ENCODE data around the gene PTPRG.

Gene PTPRG

DNA sequence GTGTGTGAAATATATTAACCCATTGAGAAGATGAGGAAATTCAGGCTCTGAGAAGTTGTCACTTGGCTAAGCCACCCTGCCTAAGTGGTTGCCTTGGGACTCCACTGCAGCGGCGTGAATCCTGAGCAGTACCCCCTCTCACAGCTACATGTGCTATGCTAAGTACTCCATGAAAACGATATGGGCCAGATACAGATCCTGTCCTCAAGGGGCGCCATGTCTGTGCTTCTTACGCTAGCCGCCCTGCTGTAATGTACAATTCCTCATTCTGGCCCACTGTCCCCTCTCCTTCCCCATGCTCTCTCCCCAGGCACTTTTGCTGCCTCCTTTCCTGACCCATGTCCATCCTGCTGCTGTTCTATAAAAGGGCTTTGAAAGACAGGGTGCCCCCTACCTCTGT, 671.7 kb downstream of the PTPRG start:
- no peak overlapping the region for H3K4me2 ChIP-seq (ENCODE audit: low read depth, low read length, poor library complexity, severe bottlenecking)
- no peak overlapping the region for H2AFZ ChIP-seq (ENCODE audit: low read length)
- H3K79me2 ChIP-seq (ENCODE audit: insufficient read depth, low read length) = no peaks in the 10 kb centered on the region
- H4K20me1 ChIP-seq (ENCODE audit: insufficient read depth, low read length, poor library complexity, severe bottlenecking) = no peaks in the 10 kb centered on the region
- H3K9me3 ChIP-seq (ENCODE audit: insufficient read depth, low read depth, low read length) = no peaks in the 10 kb centered on the region
- no peak overlapping the region for H3K9ac ChIP-seq (ENCODE audit: low read depth, low read length, poor library complexity, severe bottlenecking)
- H3K9me2 ChIP-seq (replicated peaks; ENCODE audit: low read depth, low read length) = no peaks in the 10 kb centered on the region
- H3K36me3 ChIP-seq (ENCODE audit: insufficient read depth, low read length) = no peaks in the 10 kb centered on the region
- TF ChIP-seq, protein P1, sequence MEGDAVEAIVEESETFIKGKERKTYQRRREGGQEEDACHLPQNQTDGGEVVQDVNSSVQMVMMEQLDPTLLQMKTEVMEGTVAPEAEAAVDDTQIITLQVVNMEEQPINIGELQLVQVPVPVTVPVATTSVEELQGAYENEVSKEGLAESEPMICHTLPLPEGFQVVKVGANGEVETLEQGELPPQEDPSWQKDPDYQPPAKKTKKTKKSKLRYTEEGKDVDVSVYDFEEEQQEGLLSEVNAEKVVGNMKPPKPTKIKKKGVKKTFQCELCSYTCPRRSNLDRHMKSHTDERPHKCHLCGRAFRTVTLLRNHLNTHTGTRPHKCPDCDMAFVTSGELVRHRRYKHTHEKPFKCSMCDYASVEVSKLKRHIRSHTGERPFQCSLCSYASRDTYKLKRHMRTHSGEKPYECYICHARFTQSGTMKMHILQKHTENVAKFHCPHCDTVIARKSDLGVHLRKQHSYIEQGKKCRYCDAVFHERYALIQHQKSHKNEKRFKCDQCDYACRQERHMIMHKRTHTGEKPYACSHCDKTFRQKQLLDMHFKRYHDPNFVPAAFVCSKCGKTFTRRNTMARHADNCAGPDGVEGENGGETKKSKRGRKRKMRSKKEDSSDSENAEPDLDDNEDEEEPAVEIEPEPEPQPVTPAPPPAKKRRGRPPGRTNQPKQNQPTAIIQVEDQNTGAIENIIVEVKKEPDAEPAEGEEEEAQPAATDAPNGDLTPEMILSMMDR (conservative IDR thresholded peaks at IDR 0.05; ENCODE audit: low read length) = no peak
- TF ChIP-seq EZH2phosphoT487 (IDR thresholded peaks at IDR 0.05; ENCODE audit: borderline replicate concordance) = no peak
- no peaks in the 10 kb centered on the region for H3K27me3 ChIP-seq (ENCODE audit: insufficient read depth, low read length, poor library complexity, severe bottlenecking)
- H3K4me1 ChIP-seq (ENCODE audit: insufficient read depth, low read length, poor library complexity, severe bottlenecking) = no peaks in the 10 kb centered on the region
- H3F3A ChIP-seq (ENCODE audit: low read depth) = no peaks in the 10 kb centered on the region
- no peak overlapping the region for H3K4me3 ChIP-seq (ENCODE audit: low read length, poor library complexity, severe bottlenecking)

DNA sequence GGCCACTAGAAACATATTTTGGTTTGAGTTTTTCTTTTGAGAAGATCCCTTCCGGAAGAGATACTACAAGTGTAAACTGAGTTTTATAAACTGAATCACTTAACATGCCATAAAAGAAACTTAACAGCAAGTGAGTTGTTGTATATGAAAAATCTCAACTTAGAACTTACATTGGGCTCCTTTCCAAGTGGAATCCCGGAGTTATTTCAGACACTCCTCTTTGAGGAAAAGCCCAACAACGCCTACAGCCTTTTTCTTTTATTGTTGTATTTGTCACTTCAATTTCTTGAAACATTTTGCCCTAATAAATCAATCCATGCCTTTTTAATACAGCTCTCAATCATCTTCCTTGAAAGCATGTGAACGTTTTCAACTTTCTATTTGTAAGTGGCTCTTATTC, 674.6 kb downstream of the PTPRG start:
- Histone ChIP-seq H3K9me2 (replicated peaks; ENCODE audit: low read depth, low read length) (no peaks in the 10 kb centered on the region), H4K20me1 (ENCODE audit: insufficient read depth, low read length, poor library complexity, severe bottlenecking) (no peaks in the 10 kb centered on the region), H3F3A (ENCODE audit: low read depth) (no peaks in the 10 kb centered on the region), H3K4me1 (ENCODE audit: insufficient read depth, low read length, poor library complexity, severe bottlenecking) (no peaks in the 10 kb centered on the region), H3K27me3 (ENCODE audit: insufficient read depth, low read length, poor library complexity, severe bottlenecking) (no peaks in the 10 kb centered on the region), H3K36me3 (ENCODE audit: insufficient read depth, low read length) (no peaks in the 10 kb centered on the region), H3K9ac (ENCODE audit: low read depth, low read length, poor library complexity, severe bottlenecking) (no peak overlapping the region), H3K79me2 (ENCODE audit: insufficient read depth, low read length) (no peaks in the 10 kb centered on the region), H3K4me3 (ENCODE audit: low read length, poor library complexity, severe bottlenecking) (no peak overlapping the region), H2AFZ (ENCODE audit: low read length) (no peak overlapping the region), H3K4me2 (ENCODE audit: low read depth, low read length, poor library complexity, severe bottlenecking) (no peak overlapping the region), H3K9me3 (ENCODE audit: insufficient read depth, low read depth, low read length) (no peaks in the 10 kb centered on the region)
- TF ChIP-seq, protein P1 (conservative IDR thresholded peaks at IDR 0.05; ENCODE audit: low read length) = no peak
- TF ChIP-seq EZH2phosphoT487 (IDR thresholded peaks at IDR 0.05; ENCODE audit: borderline replicate concordance) = no peak

- H3K9ac ChIP-seq (ENCODE audit: low read depth, low read length, poor library complexity, severe bottlenecking) = no peak overlapping the region
- H3K4me3 ChIP-seq (ENCODE audit: low read length, poor library complexity, severe bottlenecking) = no peak overlapping the region
- H3K4me1 ChIP-seq (ENCODE audit: insufficient read depth, low read length, poor library complexity, severe bottlenecking) = no peaks in the 10 kb centered on the region
- TF ChIP-seq EZH2phosphoT487 (IDR thresholded peaks at IDR 0.05; ENCODE audit: borderline replicate concordance) = no peak
- TF ChIP-seq, protein P1 (conservative IDR thresholded peaks at IDR 0.05; ENCODE audit: low read length) = no peak
- H3K79me2 ChIP-seq (ENCODE audit: insufficient read depth, low read length) = no peaks in the 10 kb centered on the region
- H3K9me2 ChIP-seq (replicated peaks; ENCODE audit: low read depth, low read length) = no peaks in the 10 kb centered on the region
- H3K9me3 ChIP-seq (ENCODE audit: insufficient read depth, low read depth, low read length) = no peaks in the 10 kb centered on the region
- H3K36me3 ChIP-seq (ENCODE audit: insufficient read depth, low read length) = no peaks in the 10 kb centered on the region
- H4K20me1 ChIP-seq (ENCODE audit: insufficient read depth, low read length, poor library complexity, severe bottlenecking) = no peaks in the 10 kb centered on the region
- no peak overlapping the region for H2AFZ ChIP-seq (ENCODE audit: low read length)
- H3K4me2 ChIP-seq (ENCODE audit: low read depth, low read length, poor library complexity, severe bottlenecking) = no peak overlapping the region
- H3F3A ChIP-seq (ENCODE audit: low read depth) = no peaks in the 10 kb centered on the region
- H3K27me3 ChIP-seq (ENCODE audit: insufficient read depth, low read length, poor library complexity, severe bottlenecking) = no peaks in the 10 kb centered on the region
These were observed 676.0 kb downstream of the PTPRG start for GRCh38 chr3:62237286-62237948.

Measured in Loucy (cell line).